GM21447 (cell line): Measurements from ENCODE around the gene CTDSP2.
A peak's percentile ranks its signal among the peaks of the same experiment; 100 is the strongest.
"Not testable (repeated sequence)": the region's sequence is repeated elsewhere in the genome, so short reads cannot be mapped to it uniquely, and the experiment has no call there.

Experiments
- ATAC-seq: cut with Tn5 transposase; IDR thresholded peaks from one replicate; pipeline ENCODE4 v1.9.1; 2021; ENCODE audit not compliant: unreplicated experiment

The CTDSP2 gene

GRCh38 chr12:57846577-57847319, at the start of gene CTDSP2:
Gene CTDSP2 (minus strand): TSS chr12:57846729. CDS start chr12:57846435, 294 bp downstream.
- ATAC-seq = peak; percentile 43

GRCh38 chr12:57896115-57896433, 49.5 kb upstream of the CTDSP2 start:
- ATAC-seq = no peak

- no peak for ATAC-seq
Observed at GRCh38 chr12:57895389-57896114, 49.0 kb upstream of the CTDSP2 start.

- no peak for ATAC-seq
Observed at GRCh38 chr12:57894399-57895292, 48.1 kb upstream of the CTDSP2 start.

- ATAC-seq = no peak
Observed at GRCh38 chr12:57893431-57894353, 47.2 kb upstream of the CTDSP2 start.

- no peak for ATAC-seq
Observed at GRCh38 chr12:57892232-57892972, 45.9 kb upstream of the CTDSP2 start.

- ATAC-seq = no peak
Observed at GRCh38 chr12:57891542-57892228, 45.2 kb upstream of the CTDSP2 start.

GRCh38 chr12:57890191-57891115, 43.9 kb upstream of the CTDSP2 start:
- no peak for ATAC-seq

GRCh38 chr12:57889500-57889989, 43.0 kb upstream of the CTDSP2 start:
- no peak for ATAC-seq

GRCh38 chr12:57888409-57889157, 42.1 kb upstream of the CTDSP2 start:
- no peak for ATAC-seq

- no peak for ATAC-seq
Observed at GRCh38 chr12:57887631-57888408, 41.3 kb upstream of the CTDSP2 start.

GRCh38 chr12:57886964-57887363, 40.4 kb upstream of the CTDSP2 start:
- not testable (repeated sequence) for ATAC-seq

GRCh38 chr12:57886542-57886941, 40.0 kb upstream of the CTDSP2 start:
- no peak for ATAC-seq

GRCh38 chr12:57885207-57885606, 38.7 kb upstream of the CTDSP2 start:
- no peak for ATAC-seq

GRCh38 chr12:57883700-57884099, 37.2 kb upstream of the CTDSP2 start:
- ATAC-seq = no peak

- ATAC-seq = no peak
Observed at GRCh38 chr12:57883057-57883456, 36.5 kb upstream of the CTDSP2 start.
